NT2/D1 (cell line): ENCODE measurements around the gene NHLH1.
A peak's percentile ranks its signal among the peaks of the same experiment; 100 is the strongest.

Source experiments
- DNase-seq: peaks from one replicate; pipeline ENCODE4 v3.0.0-alpha.2; 2011; ENCODE audit warnings: low read depth, low spot score
- H3K27me3 ChIP-seq: 2 replicates; pipeline ENCODE4 v1.6.0; 2011; ENCODE audit warnings: mild to moderate bottlenecking; ENCODE audit not compliant: insufficient read length, insufficient read depth
- H3K36me3 ChIP-seq: 2 replicates; pipeline ENCODE4 v1.6.1; 2011; ENCODE audit warnings: mild to moderate bottlenecking, low read length, mixed read lengths; ENCODE audit not compliant: insufficient read depth, insufficient read length
- H3K4me1 ChIP-seq: 2 replicates; pipeline ENCODE4 v1.5.1; 2011; ENCODE audit not compliant: insufficient read depth, insufficient read length
- H3K4me3 ChIP-seq: 2 replicates; pipeline ENCODE4 v1.5.1; 2011; ENCODE audit warnings: low read depth; ENCODE audit not compliant: insufficient read length
- H3K9ac ChIP-seq: 2 replicates; pipeline ENCODE4 v1.6.0; 2011; ENCODE audit warnings: low read depth; ENCODE audit not compliant: insufficient read length
- H3K9me3 ChIP-seq: 2 replicates; pipeline ENCODE4 v1.5.1; 2011; ENCODE audit warnings: mild to moderate bottlenecking, low read length; ENCODE audit not compliant: insufficient read depth
- SUZ12 ChIP-seq: IDR thresholded peaks from 2 replicates; pipeline ENCODE4 v1.6.1; 2011; ENCODE audit not compliant: insufficient read length, insufficient read depth; ENCODE audit errors: extremely low read depth
- YY1 ChIP-seq: IDR thresholded peaks from 2 replicates; pipeline ENCODE4 v1.6.1; 2011; ENCODE audit not compliant: insufficient read length, insufficient read depth
- ZNF274 ChIP-seq: IDR thresholded peaks from 2 replicates; pipeline ENCODE4 v1.6.1; 2011; ENCODE audit warnings: mild to moderate bottlenecking, low read depth, low read length

NHLH1 gene

GRCh38 chr1:160358073-160358472 lies 8.8 kb upstream of the NHLH1 start:
- H3K36me3 ChIP-seq, result peaks cover 81% of the 10 kb centered on the region
- peaks cover 18% of the 10 kb centered on the region for H3K4me1 ChIP-seq
- H3K27me3 ChIP-seq, result no peaks in the 10 kb centered on the region
- H3K9ac ChIP-seq, result no peak overlapping the region
- no peak for DNase-seq
- TF ChIP-seq SUZ12 (no peak), YY1 (no peak), ZNF274 (no peak)
- no peak overlapping the region for H3K4me3 ChIP-seq
- H3K9me3 ChIP-seq, result no peaks in the 10 kb centered on the region

- Histone ChIP-seq H3K4me3 (no peak overlapping the region), H3K4me1 (peaks cover 23% of the 10 kb centered on the region), H3K9me3 (no peaks in the 10 kb centered on the region), H3K27me3 (no peaks in the 10 kb centered on the region), H3K9ac (peak overlapping the region; percentile 6), H3K36me3 (peaks cover 65% of the 10 kb centered on the region)
- no peak for TF ChIP-seq SUZ12
- TF ChIP-seq YY1, result no peak
- no peak for TF ChIP-seq ZNF274
- no peak for DNase-seq
These were observed 7.2 kb upstream of the NHLH1 start for GRCh38 chr1:160359559-160360226.

GRCh38 chr1:160360227-160360695 lies 6.6 kb upstream of the NHLH1 start:
- TF ChIP-seq SUZ12, result no peak
- TF ChIP-seq ZNF274, result no peak
- no peak for TF ChIP-seq YY1
- peaks cover 23% of the 10 kb centered on the region for H3K4me1 ChIP-seq
- no peak for DNase-seq
- H3K9ac ChIP-seq, result no peak overlapping the region
- no peaks in the 10 kb centered on the region for H3K9me3 ChIP-seq
- H3K36me3 ChIP-seq, result peaks cover 59% of the 10 kb centered on the region
- no peak overlapping the region for H3K4me3 ChIP-seq
- H3K27me3 ChIP-seq, result no peaks in the 10 kb centered on the region

- no peak for DNase-seq
- Histone ChIP-seq H3K9ac (no peak overlapping the region), H3K36me3 (peaks cover 50% of the 10 kb centered on the region), H3K27me3 (no peaks in the 10 kb centered on the region), H3K4me1 (peaks cover 23% of the 10 kb centered on the region), H3K9me3 (no peaks in the 10 kb centered on the region), H3K4me3 (no peak overlapping the region)
- TF ChIP-seq SUZ12 (no peak), ZNF274 (no peak), YY1 (no peak)
These were observed 5.7 kb upstream of the NHLH1 start for GRCh38 chr1:160361199-160361598.

- TF ChIP-seq SUZ12, result no peak
- TF ChIP-seq YY1, result no peak
- no peak for TF ChIP-seq ZNF274
- no peaks in the 10 kb centered on the region for H3K27me3 ChIP-seq
- no peak for DNase-seq
- peaks cover 23% of the 10 kb centered on the region for H3K4me1 ChIP-seq
- peak overlapping the region; percentile 43 for H3K9ac ChIP-seq
- H3K36me3 ChIP-seq, result peaks cover 44% of the 10 kb centered on the region
- H3K4me3 ChIP-seq, result no peak overlapping the region
- no peaks in the 10 kb centered on the region for H3K9me3 ChIP-seq
These were observed 5.1 kb upstream of the NHLH1 start for GRCh38 chr1:160361814-160362167.

GRCh38 chr1:160362168-160362957 lies 4.5 kb upstream of the NHLH1 start:
- Histone ChIP-seq H3K4me1 (peaks cover 23% of the 10 kb centered on the region), H3K9me3 (no peaks in the 10 kb centered on the region), H3K9ac (peak overlapping the region; percentile 61), H3K36me3 (peaks cover 38% of the 10 kb centered on the region), H3K4me3 (no peak overlapping the region), H3K27me3 (no peaks in the 10 kb centered on the region)
- TF ChIP-seq YY1 (no peak), ZNF274 (no peak), SUZ12 (no peak)
- no peak for DNase-seq

- no peak for TF ChIP-seq ZNF274
- no peak for TF ChIP-seq YY1
- TF ChIP-seq SUZ12, result no peak
- peaks cover 32% of the 10 kb centered on the region for H3K36me3 ChIP-seq
- DNase-seq, result no peak
- no peak overlapping the region for H3K4me3 ChIP-seq
- peak overlapping the region; percentile 61 for H3K9ac ChIP-seq
- H3K27me3 ChIP-seq, result no peaks in the 10 kb centered on the region
- peaks cover 23% of the 10 kb centered on the region for H3K4me1 ChIP-seq
- no peaks in the 10 kb centered on the region for H3K9me3 ChIP-seq
These were observed 3.9 kb upstream of the NHLH1 start for GRCh38 chr1:160363010-160363409.
